K562 (cell line): ENCODE measurements around the gene ABHD1. TPM values are rescaled to one million over a fixed set of nuclear protein-coding genes. Genes with fewer than 3 reads are reported as not detected.

Source experiments
- E2F4 ChIP-seq: sonication (generic); formaldehyde crosslinking; IDR thresholded peaks from 2 replicates; pipeline ENCODE4 v1.8.0; 2022; ENCODE audit warnings: mild to moderate bottlenecking, low read depth, missing genetic modification reagents
- FIP1L1 ChIP-seq: fragments of 200-400 bp; formaldehyde crosslinking; IDR thresholded peaks from 2 replicates; pipeline ENCODE4 v1.6.1; 2018; ENCODE audit warnings: mild to moderate bottlenecking, low read depth, low read length; ENCODE audit not compliant: poor library complexity, severe bottlenecking
- GABPB1 ChIP-seq: sonication (generic); formaldehyde crosslinking; IDR thresholded peaks from 2 replicates; pipeline ENCODE4 v1.8.0; 2022; ENCODE audit warnings: mild to moderate bottlenecking, missing genetic modification reagents
- GTF3C2 ChIP-seq: IDR thresholded peaks from 3 replicates; pipeline ENCODE4 v1.6.1; 2011; ENCODE audit warnings: borderline replicate concordance, mild to moderate bottlenecking, moderate library complexity; ENCODE audit not compliant: insufficient read length; ENCODE audit errors: extremely low read depth
- HDAC6 ChIP-seq: IDR thresholded peaks from 2 replicates; pipeline ENCODE4 v1.6.1; 2012; ENCODE audit warnings: low read depth, mild to moderate bottlenecking, control low read depth, inconsistent platforms, low read length, moderate library complexity
- HMG20A ChIP-seq: fragments of 450-650 bp; formaldehyde crosslinking; conservative IDR thresholded peaks from 2 replicates; pipeline ENCODE4 v1.4.0; 2020; ENCODE audit warnings: mild to moderate bottlenecking, mixed read lengths
- MEIS2 ChIP-seq: fragments of 450-650 bp; IDR thresholded peaks from 2 replicates; pipeline ENCODE4 v1.6.1; 2014; ENCODE audit warnings: mild to moderate bottlenecking; ENCODE audit not compliant: partially characterized antibody
- PCBP1 ChIP-seq: fragments of 200-400 bp; formaldehyde crosslinking; IDR thresholded peaks from 2 replicates; pipeline ENCODE4 v1.6.1; 2018; ENCODE audit warnings: mild to moderate bottlenecking, low read depth, low read length; ENCODE audit not compliant: poor library complexity, severe bottlenecking
- RFX1 ChIP-seq: fragments of 450-650 bp; IDR thresholded peaks from 2 replicates; pipeline ENCODE4 v1.6.1; 2016; ENCODE audit warnings: mild to moderate bottlenecking, moderate library complexity
- XRCC3 ChIP-seq: fragments of 450-650 bp; IDR thresholded peaks from 2 replicates; pipeline ENCODE4 v1.6.1; 2017; ENCODE audit warnings: mild to moderate bottlenecking, moderate library complexity
- ZBTB2 ChIP-seq: fragments of 450-650 bp; IDR thresholded peaks from 2 replicates; pipeline ENCODE4 v1.6.1; 2016; ENCODE audit warnings: antibody characterized with exemption
- ZNF655 ChIP-seq: fragments of 250-450 bp; sonication (Bioruptor Pico); IDR thresholded peaks from 2 replicates; pipeline ENCODE4 v1.5.0; 2021
- polyA plus RNA-seq, 8 experiments: library from polyadenylated mRNA; depleted of rRNA in 4 of 8; stranded (reverse) in 5 of 8; unstranded in 3 of 8; fragments of >200 nt; fragmentation: Nextera tagmentation in 2 of 8; fragmentation: Illumina TruSeq in 1 of 8; extraction: Ambion mirVana in 2 of 8; extraction: Trizol in 1 of 8; gene quantifications; 2 replicates each; pipeline versions ENCODE4 v1.2.1 to v1.2.3, GENCODE V29; 2011 to 2014; ENCODE audit warnings: inconsistent platforms in 1 of 8, missing spikeins in 1 of 8
- total RNA-seq, 7 experiments: library from RNA; depleted of rRNA in 6 of 7; stranded (reverse); fragments of >200 nt in 6 of 7; fragmentation: Illumina TruSeq in 2 of 7; extraction: Trizol in 2 of 7; gene quantifications; 2 replicates each; pipeline versions ENCODE4 v1.2.1 to v1.2.3, GENCODE V29; 2011 to 2021; ENCODE audit warnings: low replicate concordance in 1 of 7
- TF ChIP-seq, protein P1 (sequence below): fragments of 250-450 bp; sonication (Bioruptor Pico); IDR thresholded peaks from 2 replicates; pipeline ENCODE4 v1.4.0; 2020

The ABHD1 gene
- total and polyA plus RNA-seq, 9 of the 15 experiments (the other 6 are each of a cell fraction or from before 2014, with no cell fraction given): 0.10 to 0.16 (median 0.11) TPM; not detected in 5

- TF ChIP-seq, protein P1, sequence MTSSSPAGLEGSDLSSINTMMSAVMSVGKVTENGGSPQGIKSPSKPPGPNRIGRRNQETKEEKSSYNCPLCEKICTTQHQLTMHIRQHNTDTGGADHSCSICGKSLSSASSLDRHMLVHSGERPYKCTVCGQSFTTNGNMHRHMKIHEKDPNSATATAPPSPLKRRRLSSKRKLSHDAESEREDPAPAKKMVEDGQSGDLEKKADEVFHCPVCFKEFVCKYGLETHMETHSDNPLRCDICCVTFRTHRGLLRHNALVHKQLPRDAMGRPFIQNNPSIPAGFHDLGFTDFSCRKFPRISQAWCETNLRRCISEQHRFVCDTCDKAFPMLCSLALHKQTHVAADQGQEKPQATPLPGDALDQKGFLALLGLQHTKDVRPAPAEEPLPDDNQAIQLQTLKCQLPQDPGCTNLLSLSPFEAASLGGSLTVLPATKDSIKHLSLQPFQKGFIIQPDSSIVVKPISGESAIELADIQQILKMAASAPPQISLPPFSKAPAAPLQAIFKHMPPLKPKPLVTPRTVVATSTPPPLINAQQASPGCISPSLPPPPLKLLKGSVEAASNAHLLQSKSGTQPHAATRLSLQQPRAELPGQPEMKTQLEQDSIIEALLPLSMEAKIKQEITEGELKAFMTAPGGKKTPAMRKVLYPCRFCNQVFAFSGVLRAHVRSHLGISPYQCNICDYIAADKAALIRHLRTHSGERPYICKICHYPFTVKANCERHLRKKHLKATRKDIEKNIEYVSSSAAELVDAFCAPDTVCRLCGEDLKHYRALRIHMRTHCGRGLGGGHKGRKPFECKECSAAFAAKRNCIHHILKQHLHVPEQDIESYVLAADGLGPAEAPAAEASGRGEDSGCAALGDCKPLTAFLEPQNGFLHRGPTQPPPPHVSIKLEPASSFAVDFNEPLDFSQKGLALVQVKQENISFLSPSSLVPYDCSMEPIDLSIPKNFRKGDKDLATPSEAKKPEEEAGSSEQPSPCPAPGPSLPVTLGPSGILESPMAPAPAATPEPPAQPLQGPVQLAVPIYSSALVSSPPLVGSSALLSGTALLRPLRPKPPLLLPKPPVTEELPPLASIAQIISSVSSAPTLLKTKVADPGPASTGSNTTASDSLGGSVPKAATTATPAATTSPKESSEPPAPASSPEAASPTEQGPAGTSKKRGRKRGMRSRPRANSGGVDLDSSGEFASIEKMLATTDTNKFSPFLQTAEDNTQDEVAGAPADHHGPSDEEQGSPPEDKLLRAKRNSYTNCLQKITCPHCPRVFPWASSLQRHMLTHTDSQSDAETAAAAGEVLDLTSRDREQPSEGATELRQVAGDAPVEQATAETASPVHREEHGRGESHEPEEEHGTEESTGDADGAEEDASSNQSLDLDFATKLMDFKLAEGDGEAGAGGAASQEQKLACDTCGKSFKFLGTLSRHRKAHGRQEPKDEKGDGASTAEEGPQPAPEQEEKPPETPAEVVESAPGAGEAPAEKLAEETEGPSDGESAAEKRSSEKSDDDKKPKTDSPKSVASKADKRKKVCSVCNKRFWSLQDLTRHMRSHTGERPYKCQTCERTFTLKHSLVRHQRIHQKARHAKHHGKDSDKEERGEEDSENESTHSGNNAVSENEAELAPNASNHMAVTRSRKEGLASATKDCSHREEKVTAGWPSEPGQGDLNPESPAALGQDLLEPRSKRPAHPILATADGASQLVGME (CRISPR knock-in tag): 0 out of 2 replicates have a peak, but pooled peaks have one; percentile 11
- TF ChIP-seq HMG20A (CRISPR knock-in tag) (no peak), GABPB1 (peak; percentile 46; the same call in 1 of the 2 replicates), RFX1 (no peak), GTF3C2 (no peak), PCBP1 (peak; percentile 23), HDAC6 (no peak), FIP1L1 (peak; percentile 59), ZBTB2 (no peak), E2F4 (peak; percentile 96), MEIS2 (no peak), ZNF655 (no peak), XRCC3 (no peak)
Observed at GRCh38 chr2:27086090-27086723, 37.4 kb upstream of the ABHD1 start (continued).
